Neural cell (in vitro differentiated cells): ENCODE results near the gene MACROH2A2. TPM values are rescaled to one million over a fixed set of nuclear protein-coding genes. Genes with fewer than 3 reads are reported as not detected.

Experiments
- H2AFZ ChIP-seq: fragments of 200-600, 300-800 bp; sonication (generic), shearing (Covaris generic); 2 replicates; pipeline ENCODE4 v1.6.0; 2014; ENCODE audit warnings: low read depth, mild to moderate bottlenecking, antibody characterized with exemption, low read length, moderate library complexity
- H3F3A ChIP-seq: fragments of 200-600 bp; shearing (Covaris generic); 2 replicates; pipeline ENCODE4 v1.6.1; 2016; ENCODE audit warnings: mild to moderate bottlenecking, moderate library complexity, mixed read lengths, antibody characterized with exemption, low read length; ENCODE audit not compliant: insufficient read depth, poor library complexity, severe bottlenecking
- H3K27ac ChIP-seq: fragments of 200-600, 300-800 bp; sonication (generic), shearing (Covaris generic); 2 replicates; pipeline ENCODE4 v1.5.1; 2014; ENCODE audit warnings: mild to moderate bottlenecking, low read length, moderate library complexity
- H3K27me3 ChIP-seq: fragments of 300-800, 200-600 bp; sonication (generic), shearing (Covaris generic); 2 replicates; pipeline ENCODE4 v1.6.0; 2014; ENCODE audit warnings: mild to moderate bottlenecking, low read depth, low read length, moderate library complexity; ENCODE audit not compliant: insufficient read depth
- H3K36me3 ChIP-seq: fragments of 300-800, 200-600 bp; sonication (generic), shearing (Covaris generic); 2 replicates; pipeline ENCODE4 v1.5.1; 2014; ENCODE audit warnings: mild to moderate bottlenecking, antibody characterized with exemption, low read length, moderate library complexity; ENCODE audit not compliant: insufficient read depth
- H3K4me2 ChIP-seq: fragments of 300-800, 200-600 bp; sonication (generic), shearing (Covaris generic); 2 replicates; pipeline ENCODE4 v1.6.0; 2014; ENCODE audit warnings: mild to moderate bottlenecking, low read length
- H3K4me3 ChIP-seq: fragments of 300-800, 200-600 bp; sonication (generic), shearing (Covaris generic); 2 replicates; pipeline ENCODE4 v1.5.1; 2014; ENCODE audit warnings: mild to moderate bottlenecking, low read length, moderate library complexity
- H3K79me2 ChIP-seq: fragments of 200-600 bp; shearing (Covaris generic); replicated peaks from 2 replicates; pipeline ENCODE4 v1.6.0; 2014; ENCODE audit warnings: mild to moderate bottlenecking, low read length, moderate library complexity; ENCODE audit not compliant: insufficient read depth
- H3K9ac ChIP-seq: fragments of 300-800, 200-600 bp; sonication (generic), shearing (Covaris generic); 2 replicates; pipeline ENCODE4 v1.6.1; 2016; ENCODE audit warnings: mild to moderate bottlenecking, low read length, mixed read lengths
- H3K9me2 ChIP-seq: fragments of 200-600 bp; shearing (Covaris generic); 2 replicates; pipeline ENCODE4 v1.6.1; 2016; ENCODE audit warnings: mild to moderate bottlenecking, low read length, mixed read lengths; ENCODE audit not compliant: insufficient read depth
- H3K9me3 ChIP-seq: fragments of 200-600, 300-800 bp; sonication (generic), shearing (Covaris generic); 2 replicates; pipeline ENCODE4 v1.6.1; 2016; ENCODE audit warnings: mild to moderate bottlenecking, mixed run types, low read length, moderate library complexity, mixed read lengths
- H4K20me1 ChIP-seq: fragments of 200-600 bp; shearing (Covaris generic); 2 replicates; pipeline ENCODE4 v1.6.1; 2016; ENCODE audit warnings: mild to moderate bottlenecking, mixed run types; ENCODE audit not compliant: insufficient read depth
- EP300 ChIP-seq: fragments of 450-650 bp; conservative IDR thresholded peaks from 2 replicates; pipeline ENCODE4 v1.6.1; 2014; ENCODE audit warnings: antibody characterized with exemption, mild to moderate bottlenecking, moderate library complexity; ENCODE audit not compliant: poor library complexity, severe bottlenecking
- EZH2 ChIP-seq: fragments of 200-600, 300-800 bp; shearing (Covaris generic), sonication (generic); IDR thresholded peaks from 2 replicates; pipeline ENCODE4 v1.6.1; 2014; ENCODE audit warnings: antibody characterized with exemption, low read length, borderline replicate concordance, mild to moderate bottlenecking; ENCODE audit not compliant: insufficient read depth, poor library complexity, severe bottlenecking
- MXI1 ChIP-seq: fragments of 450-650 bp; conservative IDR thresholded peaks from 2 replicates; pipeline ENCODE4 v1.6.1; 2014; ENCODE audit warnings: antibody characterized with exemption, mild to moderate bottlenecking; ENCODE audit not compliant: poor library complexity, severe bottlenecking
- POLR2AphosphoS5 ChIP-seq: IDR thresholded peaks from 2 replicates; pipeline ENCODE4 v1.6.1; 2012
- RAD21 ChIP-seq: fragments of 450-650 bp; conservative IDR thresholded peaks from 2 replicates; pipeline ENCODE4 v1.6.1; 2014; ENCODE audit warnings: antibody characterized with exemption, mild to moderate bottlenecking, moderate library complexity
- TAF1 ChIP-seq: IDR thresholded peaks from 2 replicates; pipeline ENCODE4 v1.6.1; 2012; ENCODE audit warnings: low read depth
- polyA plus RNA-seq: library from polyadenylated mRNA; depleted of rRNA; stranded (reverse); fragments of >200 nt; gene quantifications from 2 replicates; pipeline ENCODE4 v1.2.3, GENCODE V29; 2014
- TF ChIP-seq, protein P1 (sequence below): fragments of 450-650 bp; IDR thresholded peaks from 2 replicates; pipeline ENCODE4 v1.5.1; 2014; ENCODE audit warnings: antibody characterized with exemption, mild to moderate bottlenecking, moderate library complexity; ENCODE audit not compliant: poor library complexity, severe bottlenecking
- TF ChIP-seq, protein P2 (sequence below): IDR thresholded peaks from 2 replicates; pipeline ENCODE4 v1.6.1; 2012; ENCODE audit warnings: borderline replicate concordance

The MACROH2A2 gene
- polyA plus RNA-seq, 1 donor from 2014 or later = 173 TPM

DNA sequence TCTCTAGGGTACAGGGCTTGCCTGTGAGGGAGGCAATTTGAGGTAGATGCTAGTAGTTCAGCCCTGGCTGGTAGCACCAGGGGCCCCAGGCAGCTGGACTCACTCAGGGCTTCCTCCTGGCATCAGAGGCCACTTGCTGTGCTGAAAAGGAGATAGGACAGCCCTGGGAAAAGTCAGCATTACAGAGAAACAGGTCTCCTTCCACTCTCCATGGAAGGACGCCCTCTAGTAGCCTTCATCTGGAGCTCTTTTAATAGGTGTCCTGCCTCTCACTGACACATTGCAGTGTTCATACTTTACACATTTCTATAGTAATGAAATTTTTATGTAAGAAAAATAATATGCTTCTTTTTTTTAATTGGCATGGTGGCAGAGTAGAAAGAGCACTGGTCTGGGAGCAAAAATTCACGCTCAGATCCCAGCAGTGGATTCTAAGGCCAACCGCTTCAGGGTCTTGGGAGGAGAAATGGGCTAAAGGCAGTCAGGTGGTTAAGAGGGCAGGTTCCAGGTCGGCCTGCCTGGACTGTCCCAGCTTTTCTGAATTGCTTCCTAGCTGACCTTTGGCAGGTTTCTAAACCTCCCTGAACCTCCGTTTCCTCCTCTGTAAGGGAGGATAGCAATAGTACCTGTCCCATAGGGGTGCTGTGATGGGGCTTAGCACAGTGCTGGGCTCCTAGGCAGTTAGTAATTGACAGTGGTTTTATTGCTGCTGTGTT lies 44.2 kb downstream of the MACROH2A2 start:
- Histone ChIP-seq H3K79me2 (no peaks in the 10 kb centered on the region), H3K36me3 (peaks cover 18% of the 10 kb centered on the region), H3K27ac (no peak overlapping the region), H4K20me1 (no peaks in the 10 kb centered on the region), H3K4me3 (no peak overlapping the region), H3K9ac (no peak overlapping the region), H3F3A (no peaks in the 10 kb centered on the region), H3K9me3 (no peaks in the 10 kb centered on the region), H3K4me2 (no peak overlapping the region), H3K27me3 (no peaks in the 10 kb centered on the region), H3K9me2 (no peaks in the 10 kb centered on the region), H2AFZ (no peak overlapping the region)
- TF ChIP-seq POLR2AphosphoS5 (no peak), MXI1 (no peak), TAF1 (no peak), EP300 (no peak), EZH2 (no peak), RAD21 (no peak)
- TF ChIP-seq, protein P1, sequence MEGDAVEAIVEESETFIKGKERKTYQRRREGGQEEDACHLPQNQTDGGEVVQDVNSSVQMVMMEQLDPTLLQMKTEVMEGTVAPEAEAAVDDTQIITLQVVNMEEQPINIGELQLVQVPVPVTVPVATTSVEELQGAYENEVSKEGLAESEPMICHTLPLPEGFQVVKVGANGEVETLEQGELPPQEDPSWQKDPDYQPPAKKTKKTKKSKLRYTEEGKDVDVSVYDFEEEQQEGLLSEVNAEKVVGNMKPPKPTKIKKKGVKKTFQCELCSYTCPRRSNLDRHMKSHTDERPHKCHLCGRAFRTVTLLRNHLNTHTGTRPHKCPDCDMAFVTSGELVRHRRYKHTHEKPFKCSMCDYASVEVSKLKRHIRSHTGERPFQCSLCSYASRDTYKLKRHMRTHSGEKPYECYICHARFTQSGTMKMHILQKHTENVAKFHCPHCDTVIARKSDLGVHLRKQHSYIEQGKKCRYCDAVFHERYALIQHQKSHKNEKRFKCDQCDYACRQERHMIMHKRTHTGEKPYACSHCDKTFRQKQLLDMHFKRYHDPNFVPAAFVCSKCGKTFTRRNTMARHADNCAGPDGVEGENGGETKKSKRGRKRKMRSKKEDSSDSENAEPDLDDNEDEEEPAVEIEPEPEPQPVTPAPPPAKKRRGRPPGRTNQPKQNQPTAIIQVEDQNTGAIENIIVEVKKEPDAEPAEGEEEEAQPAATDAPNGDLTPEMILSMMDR = no peak
- TF ChIP-seq, protein P2, sequence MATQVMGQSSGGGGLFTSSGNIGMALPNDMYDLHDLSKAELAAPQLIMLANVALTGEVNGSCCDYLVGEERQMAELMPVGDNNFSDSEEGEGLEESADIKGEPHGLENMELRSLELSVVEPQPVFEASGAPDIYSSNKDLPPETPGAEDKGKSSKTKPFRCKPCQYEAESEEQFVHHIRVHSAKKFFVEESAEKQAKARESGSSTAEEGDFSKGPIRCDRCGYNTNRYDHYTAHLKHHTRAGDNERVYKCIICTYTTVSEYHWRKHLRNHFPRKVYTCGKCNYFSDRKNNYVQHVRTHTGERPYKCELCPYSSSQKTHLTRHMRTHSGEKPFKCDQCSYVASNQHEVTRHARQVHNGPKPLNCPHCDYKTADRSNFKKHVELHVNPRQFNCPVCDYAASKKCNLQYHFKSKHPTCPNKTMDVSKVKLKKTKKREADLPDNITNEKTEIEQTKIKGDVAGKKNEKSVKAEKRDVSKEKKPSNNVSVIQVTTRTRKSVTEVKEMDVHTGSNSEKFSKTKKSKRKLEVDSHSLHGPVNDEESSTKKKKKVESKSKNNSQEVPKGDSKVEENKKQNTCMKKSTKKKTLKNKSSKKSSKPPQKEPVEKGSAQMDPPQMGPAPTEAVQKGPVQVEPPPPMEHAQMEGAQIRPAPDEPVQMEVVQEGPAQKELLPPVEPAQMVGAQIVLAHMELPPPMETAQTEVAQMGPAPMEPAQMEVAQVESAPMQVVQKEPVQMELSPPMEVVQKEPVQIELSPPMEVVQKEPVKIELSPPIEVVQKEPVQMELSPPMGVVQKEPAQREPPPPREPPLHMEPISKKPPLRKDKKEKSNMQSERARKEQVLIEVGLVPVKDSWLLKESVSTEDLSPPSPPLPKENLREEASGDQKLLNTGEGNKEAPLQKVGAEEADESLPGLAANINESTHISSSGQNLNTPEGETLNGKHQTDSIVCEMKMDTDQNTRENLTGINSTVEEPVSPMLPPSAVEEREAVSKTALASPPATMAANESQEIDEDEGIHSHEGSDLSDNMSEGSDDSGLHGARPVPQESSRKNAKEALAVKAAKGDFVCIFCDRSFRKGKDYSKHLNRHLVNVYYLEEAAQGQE = no peak

DNA sequence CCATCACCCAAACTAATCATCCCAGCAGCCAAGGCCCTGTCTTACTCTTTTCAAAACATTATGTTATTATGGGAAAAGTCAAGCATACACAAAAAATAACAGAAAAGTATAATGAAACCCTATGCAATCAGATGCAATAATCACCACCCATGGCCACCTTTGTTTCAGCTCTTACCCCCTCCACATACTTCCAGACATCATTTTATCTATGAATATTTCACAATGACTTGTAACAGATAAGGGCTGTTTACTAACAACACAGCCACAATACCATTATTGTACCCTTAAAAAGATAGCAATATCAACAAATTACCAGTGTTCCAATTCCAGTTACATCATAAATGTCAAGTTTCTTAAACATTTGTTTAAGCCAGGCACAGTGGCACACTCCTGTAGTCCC lies 44.8 kb downstream of the MACROH2A2 start:
- Histone ChIP-seq H3K9me2 (no peaks in the 10 kb centered on the region), H3K4me2 (no peak overlapping the region), H3K4me3 (no peak overlapping the region), H3K9me3 (no peaks in the 10 kb centered on the region), H3K79me2 (no peaks in the 10 kb centered on the region), H3K9ac (no peak overlapping the region), H3K27me3 (no peaks in the 10 kb centered on the region), H2AFZ (no peak overlapping the region), H3K36me3 (peaks cover 18% of the 10 kb centered on the region), H3F3A (no peaks in the 10 kb centered on the region), H3K27ac (no peak overlapping the region), H4K20me1 (no peaks in the 10 kb centered on the region)
- no peak for TF ChIP-seq MXI1
- TF ChIP-seq, protein P1 = no peak
- TF ChIP-seq POLR2AphosphoS5 = no peak
- TF ChIP-seq, protein P2 = no peak
- no peak for TF ChIP-seq RAD21
- TF ChIP-seq EZH2 = no peak
- TF ChIP-seq TAF1 = no peak
